Measurements from ENCODE around the gene PAFAH2.
"Not testable (repeated sequence)": the region's sequence is repeated elsewhere in the genome, so short reads cannot be mapped to it uniquely, and the experiment has no call there.

PAFAH2 gene

DNA sequence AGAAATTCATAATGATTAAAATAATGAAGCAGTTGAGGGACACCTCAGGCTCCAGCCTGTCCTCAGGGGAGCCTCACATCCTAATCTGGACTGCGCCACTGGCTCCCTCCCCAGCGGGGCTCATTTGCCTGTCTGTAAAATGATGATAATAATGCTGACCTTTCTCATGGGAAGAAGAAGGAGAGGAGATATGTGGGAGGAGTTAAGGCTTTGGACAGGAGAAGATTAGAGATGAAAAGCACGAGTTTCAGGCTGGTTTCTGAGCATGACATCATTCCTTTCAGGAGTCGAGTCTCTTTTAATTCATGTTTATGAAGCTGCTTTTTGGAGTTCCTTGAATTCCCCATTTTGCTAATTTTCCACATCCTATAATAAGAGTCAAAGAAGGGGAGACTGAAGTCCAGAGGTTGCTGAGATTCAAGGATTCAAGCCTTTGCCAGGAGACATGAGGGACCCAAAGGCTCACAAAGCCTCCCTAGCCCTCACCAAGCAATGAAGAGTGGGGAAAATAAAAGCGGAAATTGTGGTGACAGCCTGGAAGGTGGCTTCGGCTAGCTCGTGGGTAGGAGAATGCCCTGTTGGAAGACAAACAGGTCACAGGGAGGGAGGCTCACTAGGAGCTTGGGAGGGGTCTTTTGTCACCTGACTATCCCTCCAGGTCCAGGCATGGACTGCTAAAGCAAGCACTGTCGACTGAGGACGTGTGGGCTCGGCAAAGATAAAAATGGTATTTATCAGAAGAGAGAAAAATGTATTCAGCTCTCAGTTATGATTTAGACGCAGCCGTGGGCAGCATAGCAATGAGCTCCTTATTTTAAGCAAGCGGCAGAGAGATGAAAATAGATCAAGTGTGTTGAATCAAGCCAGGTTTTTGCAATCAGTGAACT, 64.1 kb downstream of the PAFAH2 start:
- Histone ChIP-seq H3K27ac (ENCODE audit: insufficient read depth, low read depth, low read length, poor library complexity, severe bottlenecking) (no peak overlapping the region), H3K36me3 (ENCODE audit: control insufficient read depth, insufficient read depth, low read length) (no peaks in the 10 kb centered on the region), H3K9me3 (ENCODE audit: control insufficient read depth, low read length) (no peaks in the 10 kb centered on the region), H3K4me3 (ENCODE audit: insufficient read depth, low read depth, low read length) (no peak overlapping the region), H3K27me3 (ENCODE audit: control insufficient read depth, insufficient read depth, low read length, poor library complexity, severe bottlenecking) (no peaks in the 10 kb centered on the region), H3K4me1 (ENCODE audit: control insufficient read depth, insufficient read depth, low read length) (peaks cover 1% of the 10 kb centered on the region)
- 77 to 78% methylated on average over 13 of the region's 13 CpGs for WGBS, 2 experiments

DNA sequence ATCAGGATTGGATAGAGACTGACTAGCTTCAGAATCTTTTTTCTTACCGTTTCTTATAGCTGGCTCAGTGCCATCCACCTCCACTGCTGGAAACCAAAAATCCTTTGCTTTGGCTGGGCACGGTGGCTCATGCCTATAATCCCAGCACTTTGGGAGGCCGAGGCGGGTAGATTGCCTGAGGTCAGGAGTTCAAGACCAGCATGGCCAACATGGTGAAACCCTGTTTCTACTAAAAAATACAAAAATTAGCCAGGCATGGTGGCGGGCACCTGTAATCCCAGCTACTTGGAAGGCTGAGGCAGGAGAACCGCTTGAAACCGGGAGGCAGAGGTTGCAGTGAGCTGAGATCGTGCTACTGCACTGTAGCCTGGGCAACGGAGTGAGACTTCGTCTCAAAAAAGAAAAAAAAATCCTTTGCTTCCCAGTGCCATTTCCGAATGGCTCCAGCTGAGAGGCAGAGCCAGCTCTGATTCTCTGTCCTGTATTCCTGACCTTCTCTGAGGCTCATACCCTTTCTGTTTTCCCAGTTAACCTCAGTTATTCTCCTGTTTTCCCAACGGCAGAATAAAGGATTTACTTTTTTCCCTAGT, 65.0 kb downstream of the PAFAH2 start:
- not testable (repeated sequence) for H3K4me3 ChIP-seq (ENCODE audit: insufficient read depth, low read depth, low read length); H3K36me3 ChIP-seq (ENCODE audit: control insufficient read depth, insufficient read depth, low read length); H3K4me1 ChIP-seq (ENCODE audit: control insufficient read depth, insufficient read depth, low read length); H3K27me3 ChIP-seq (ENCODE audit: control insufficient read depth, insufficient read depth, low read length, poor library complexity, severe bottlenecking); H3K9me3 ChIP-seq (ENCODE audit: control insufficient read depth, low read length); H3K27ac ChIP-seq (ENCODE audit: insufficient read depth, low read depth, low read length, poor library complexity, severe bottlenecking)
- 88 to 93% methylated on average over 12 of the region's 12 CpGs for WGBS, 2 experiments

DNA sequence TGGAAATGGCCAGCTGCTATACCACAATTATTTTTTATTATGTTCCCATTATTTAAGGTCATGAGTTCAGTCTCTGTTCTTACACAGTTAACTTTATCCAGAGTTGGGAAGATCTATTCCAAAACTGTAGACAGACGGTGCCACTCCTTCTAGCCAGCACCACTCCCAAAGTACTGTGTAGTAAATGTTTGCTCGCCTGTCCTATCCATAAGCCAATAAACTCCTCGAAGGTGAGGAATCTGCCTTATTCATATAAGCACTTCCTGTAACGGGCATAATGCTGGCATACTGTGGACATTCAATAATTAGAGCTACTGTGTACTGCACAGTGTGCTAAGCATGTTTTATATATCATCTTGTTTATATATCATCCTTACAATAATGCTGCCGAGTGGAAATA, 65.5 kb downstream of the PAFAH2 start:
- H3K27ac ChIP-seq (ENCODE audit: insufficient read depth, low read depth, low read length, poor library complexity, severe bottlenecking) = no peak overlapping the region
- peaks cover 15% of the 10 kb centered on the region for H3K4me1 ChIP-seq (ENCODE audit: control insufficient read depth, insufficient read depth, low read length)
- H3K9me3 ChIP-seq (ENCODE audit: control insufficient read depth, low read length) = no peaks in the 10 kb centered on the region
- H3K4me3 ChIP-seq (ENCODE audit: insufficient read depth, low read depth, low read length) = no peak overlapping the region
- H3K27me3 ChIP-seq (ENCODE audit: control insufficient read depth, insufficient read depth, low read length, poor library complexity, severe bottlenecking) = no peaks in the 10 kb centered on the region
- H3K36me3 ChIP-seq (ENCODE audit: control insufficient read depth, insufficient read depth, low read length) = no peaks in the 10 kb centered on the region
- 88 to 97% methylated on average over 4 to 5 of the region's 5 CpGs for WGBS, 2 experiments

DNA sequence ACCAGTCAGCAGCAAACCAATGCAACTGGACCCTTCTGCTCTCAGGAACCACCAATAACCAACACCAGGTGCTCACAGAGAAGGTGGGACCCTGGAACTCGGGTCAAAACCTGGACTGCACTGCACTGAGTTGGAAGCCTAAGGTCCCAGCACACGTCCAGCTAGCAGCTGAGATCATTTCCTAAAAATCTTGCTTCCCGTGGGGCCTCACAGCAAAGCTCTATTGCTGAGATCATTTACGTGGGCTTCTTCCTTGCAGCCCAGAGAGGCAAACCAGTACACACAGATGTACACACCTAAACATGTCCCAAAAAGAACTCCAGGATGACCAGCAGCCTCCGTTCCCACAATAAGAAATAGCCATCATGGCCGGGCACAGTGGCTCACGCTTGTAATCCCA, 68.8 kb downstream of the PAFAH2 start:
- 91 to 93% methylated on average over 7 of the region's 7 CpGs for WGBS, 2 experiments
- Histone ChIP-seq H3K36me3 (ENCODE audit: control insufficient read depth, insufficient read depth, low read length) (no peaks in the 10 kb centered on the region), H3K4me3 (ENCODE audit: insufficient read depth, low read depth, low read length) (no peak overlapping the region), H3K27ac (ENCODE audit: insufficient read depth, low read depth, low read length, poor library complexity, severe bottlenecking) (no peak overlapping the region), H3K4me1 (ENCODE audit: control insufficient read depth, insufficient read depth, low read length) (peaks cover 27% of the 10 kb centered on the region), H3K9me3 (ENCODE audit: control insufficient read depth, low read length) (no peaks in the 10 kb centered on the region), H3K27me3 (ENCODE audit: control insufficient read depth, insufficient read depth, low read length, poor library complexity, severe bottlenecking) (peaks cover 5% of the 10 kb centered on the region)

DNA sequence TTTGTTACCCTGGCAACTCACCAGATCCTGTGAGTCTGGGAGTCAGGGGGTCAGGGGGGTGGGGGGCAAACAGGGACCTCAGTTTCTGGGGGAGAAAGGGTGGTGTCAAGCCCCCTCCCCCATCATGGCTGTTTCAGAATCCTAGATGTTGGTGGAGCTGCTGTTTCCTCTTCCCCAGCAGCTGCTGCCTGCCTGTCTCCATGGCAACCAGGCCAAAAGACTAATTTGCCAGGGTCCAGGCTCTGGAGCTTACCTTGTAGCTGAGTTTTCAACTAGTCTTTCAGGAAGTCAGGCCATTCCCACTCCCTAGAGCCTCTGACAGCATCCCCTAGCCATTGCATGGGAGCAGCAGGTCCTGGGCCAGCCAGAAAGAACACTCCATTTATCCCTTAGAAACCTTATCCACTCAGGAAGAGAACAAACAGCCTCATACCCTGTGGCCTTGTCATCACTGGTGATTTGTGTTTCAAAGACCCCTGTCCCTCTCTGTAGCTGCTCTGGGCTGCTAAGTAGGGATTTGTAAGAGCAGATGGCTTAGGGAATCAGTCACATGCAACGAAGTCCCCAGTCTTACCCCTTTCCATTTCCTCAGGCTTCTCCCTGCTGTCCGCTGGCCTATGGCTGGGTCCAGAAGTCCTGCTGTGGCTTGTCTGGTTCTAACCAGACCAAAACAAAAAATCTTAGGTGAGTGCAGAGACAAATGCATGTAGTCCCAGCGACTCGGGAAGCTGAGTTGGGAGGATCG, 70.2 kb downstream of the PAFAH2 start:
- no peaks in the 10 kb centered on the region for H3K9me3 ChIP-seq (ENCODE audit: control insufficient read depth, low read length)
- H3K27me3 ChIP-seq (ENCODE audit: control insufficient read depth, insufficient read depth, low read length, poor library complexity, severe bottlenecking) = peaks cover 18% of the 10 kb centered on the region
- H3K4me3 ChIP-seq (ENCODE audit: insufficient read depth, low read depth, low read length) = no peak overlapping the region
- H3K36me3 ChIP-seq (ENCODE audit: control insufficient read depth, insufficient read depth, low read length) = no peaks in the 10 kb centered on the region
- peak overlapping the region; percentile 85 for H3K27ac ChIP-seq (ENCODE audit: insufficient read depth, low read depth, low read length, poor library complexity, severe bottlenecking)
- 77 to 87% methylated on average over 5 of the region's 5 CpGs for WGBS, 2 experiments
- H3K4me1 ChIP-seq (ENCODE audit: control insufficient read depth, insufficient read depth, low read length) = peaks cover 33% of the 10 kb centered on the region

DNA sequence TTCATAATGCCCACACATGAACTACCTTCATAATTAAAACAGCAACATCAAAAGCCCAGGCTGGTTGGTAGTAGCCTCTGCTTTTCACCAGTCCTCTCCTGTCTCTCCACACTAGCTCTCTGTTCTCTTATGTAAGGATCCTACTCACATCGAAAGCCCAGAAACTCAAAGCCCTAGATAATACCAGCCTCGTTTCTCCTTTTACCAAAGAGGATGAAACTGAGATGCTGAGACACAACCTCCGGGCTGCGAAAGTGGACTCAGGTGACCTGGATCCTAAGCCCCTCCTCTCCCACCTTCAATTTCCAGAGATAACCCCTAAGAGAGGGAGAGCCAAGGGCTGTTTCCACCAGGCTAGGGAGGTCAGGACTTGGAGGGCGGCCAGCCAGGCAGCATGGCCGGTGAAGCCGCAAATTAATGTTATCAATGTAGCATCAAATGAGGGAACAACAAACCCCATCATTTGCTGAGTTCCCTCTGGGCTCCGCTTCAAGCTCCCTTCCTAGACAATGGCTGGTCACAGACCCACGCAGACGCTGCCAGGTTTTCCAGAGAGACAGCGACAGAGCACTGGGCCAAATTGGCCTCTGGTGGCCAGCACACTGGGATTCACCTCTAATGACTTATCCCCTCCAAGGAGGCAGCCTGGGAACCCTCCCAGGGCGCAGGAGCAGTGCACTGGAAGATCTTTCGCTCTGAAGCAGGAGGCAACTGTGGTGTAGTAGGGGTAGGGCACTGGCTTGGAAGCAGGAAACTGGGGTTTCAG, 70.9 kb downstream of the PAFAH2 start:
- Histone ChIP-seq H3K36me3 (ENCODE audit: control insufficient read depth, insufficient read depth, low read length) (no peaks in the 10 kb centered on the region), H3K27ac (ENCODE audit: insufficient read depth, low read depth, low read length, poor library complexity, severe bottlenecking) (peak overlapping the region; percentile 85), H3K9me3 (ENCODE audit: control insufficient read depth, low read length) (no peaks in the 10 kb centered on the region), H3K4me1 (ENCODE audit: control insufficient read depth, insufficient read depth, low read length) (peaks cover 36% of the 10 kb centered on the region), H3K27me3 (ENCODE audit: control insufficient read depth, insufficient read depth, low read length, poor library complexity, severe bottlenecking) (peaks cover 26% of the 10 kb centered on the region), H3K4me3 (ENCODE audit: insufficient read depth, low read depth, low read length) (no peak overlapping the region)
- WGBS, 2 experiments = 73 to 78% methylated on average over 13 of the region's 13 CpGs

DNA sequence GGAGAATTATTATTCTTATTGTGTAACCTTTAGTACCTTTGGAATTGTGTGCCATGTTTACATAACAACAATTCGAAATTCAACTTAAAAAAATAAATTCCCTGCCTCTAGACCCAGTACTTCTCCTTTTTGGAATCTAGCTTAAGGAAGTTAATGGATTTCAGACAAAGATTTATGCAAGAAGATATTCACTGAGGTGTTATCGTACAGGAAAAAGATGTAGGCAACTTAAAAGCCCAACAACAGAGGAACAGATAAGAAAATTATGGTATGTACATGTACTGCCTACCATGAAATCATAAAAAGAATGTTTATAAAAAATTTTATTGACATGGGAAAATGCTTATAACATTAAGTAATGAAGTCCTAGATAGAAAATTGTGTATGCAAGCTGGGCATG, 73.4 kb downstream of the PAFAH2 start:
- Histone ChIP-seq H3K27me3 (ENCODE audit: control insufficient read depth, insufficient read depth, low read length, poor library complexity, severe bottlenecking) (peaks cover 28% of the 10 kb centered on the region), H3K4me1 (ENCODE audit: control insufficient read depth, insufficient read depth, low read length) (peaks cover 36% of the 10 kb centered on the region), H3K9me3 (ENCODE audit: control insufficient read depth, low read length) (no peaks in the 10 kb centered on the region), H3K27ac (ENCODE audit: insufficient read depth, low read depth, low read length, poor library complexity, severe bottlenecking) (no peak overlapping the region), H3K4me3 (ENCODE audit: insufficient read depth, low read depth, low read length) (no peak overlapping the region), H3K36me3 (ENCODE audit: control insufficient read depth, insufficient read depth, low read length) (no peaks in the 10 kb centered on the region)
- WGBS, 2 experiments = 100% methylated on average over 1 to 2 of the region's 2 CpGs

DNA sequence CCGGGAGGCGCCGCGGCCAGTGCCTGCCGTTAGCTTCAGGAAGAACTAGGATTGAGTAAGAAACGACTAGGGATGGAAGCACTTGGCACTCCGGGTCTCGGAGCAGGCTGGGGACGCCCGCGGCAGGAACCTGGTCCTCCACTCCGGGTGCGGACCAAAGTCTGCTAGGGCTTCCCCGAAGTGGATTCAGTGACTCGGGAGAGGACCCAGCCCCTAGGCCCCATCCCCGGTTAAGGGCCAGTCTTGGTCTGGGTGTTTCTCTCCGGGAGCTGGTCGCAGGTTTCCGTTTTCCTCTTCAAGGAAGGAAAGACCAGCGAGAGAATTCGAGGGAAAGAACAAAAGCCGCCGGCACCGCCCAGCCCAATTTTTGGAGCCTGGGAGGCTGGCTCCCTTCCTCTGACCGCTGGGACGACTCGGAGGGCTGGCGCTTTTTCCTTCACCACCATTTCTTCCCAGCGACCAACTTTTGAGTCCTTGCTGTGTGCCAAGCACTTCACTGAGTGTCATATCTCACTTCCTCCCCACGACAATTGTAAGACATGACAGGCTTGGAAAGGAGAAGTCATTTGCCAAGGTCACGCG, 74.8 kb downstream of the PAFAH2 start:
- no peak overlapping the region for H3K27ac ChIP-seq (ENCODE audit: insufficient read depth, low read depth, low read length, poor library complexity, severe bottlenecking)
- peaks cover 28% of the 10 kb centered on the region for H3K4me1 ChIP-seq (ENCODE audit: control insufficient read depth, insufficient read depth, low read length)
- H3K4me3 ChIP-seq (ENCODE audit: insufficient read depth, low read depth, low read length) = peak overlapping the region; percentile 48
- WGBS, 2 experiments = 1% methylated on average over 32 of the region's 32 CpGs
- H3K9me3 ChIP-seq (ENCODE audit: control insufficient read depth, low read length) = no peaks in the 10 kb centered on the region
- H3K36me3 ChIP-seq (ENCODE audit: control insufficient read depth, insufficient read depth, low read length) = no peaks in the 10 kb centered on the region
- H3K27me3 ChIP-seq (ENCODE audit: control insufficient read depth, insufficient read depth, low read length, poor library complexity, severe bottlenecking) = peaks cover 28% of the 10 kb centered on the region

DNA sequence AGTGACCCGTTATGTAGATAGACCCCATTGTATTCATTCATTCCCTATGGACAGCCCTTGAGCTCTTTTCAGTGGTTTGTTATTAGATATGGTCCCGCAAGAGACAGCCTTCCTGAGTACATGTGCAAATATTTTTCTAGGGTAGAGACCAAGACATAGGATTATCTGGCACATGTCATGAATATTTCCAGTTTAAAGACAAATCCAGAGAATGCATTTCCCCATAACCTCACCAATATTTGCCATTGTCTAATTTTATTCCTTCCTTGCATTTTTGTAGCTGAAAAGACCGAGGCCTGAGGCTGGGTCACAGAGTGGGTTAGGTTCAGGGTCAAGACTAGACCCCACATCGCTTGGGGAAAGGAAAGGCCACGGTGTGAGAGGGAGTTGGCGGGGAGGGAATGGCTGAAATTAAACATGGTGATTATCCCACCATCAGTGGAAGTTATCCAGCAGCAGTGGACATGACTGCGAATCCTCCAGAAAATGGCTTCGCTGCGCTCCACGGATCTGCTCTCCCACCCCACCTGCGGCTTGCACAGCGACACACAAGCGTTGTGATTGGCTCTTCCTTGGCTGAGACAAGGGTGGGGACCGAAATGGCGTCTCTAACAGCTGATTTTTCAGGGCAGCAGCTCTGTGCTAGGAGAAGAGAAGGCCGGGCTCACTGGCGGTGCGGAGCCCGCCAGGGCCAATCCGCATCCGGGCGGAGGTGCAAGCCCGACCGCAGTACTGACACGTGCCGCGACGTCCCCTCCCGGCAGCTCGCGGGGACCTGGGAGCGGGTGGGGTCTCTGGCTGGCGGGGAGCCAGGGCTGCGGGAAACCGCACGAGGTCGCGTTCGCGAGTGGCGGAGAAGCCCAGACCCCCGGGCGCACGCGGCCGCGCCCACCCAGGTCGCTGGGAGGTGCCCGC, 75.5 kb downstream of the PAFAH2 start:
- peaks cover 21% of the 10 kb centered on the region for H3K4me1 ChIP-seq (ENCODE audit: control insufficient read depth, insufficient read depth, low read length)
- no peaks in the 10 kb centered on the region for H3K36me3 ChIP-seq (ENCODE audit: control insufficient read depth, insufficient read depth, low read length)
- H3K9me3 ChIP-seq (ENCODE audit: control insufficient read depth, low read length) = no peaks in the 10 kb centered on the region
- WGBS, 2 experiments = 9% methylated on average over 49 of the region's 49 CpGs
- H3K27ac ChIP-seq (ENCODE audit: insufficient read depth, low read depth, low read length, poor library complexity, severe bottlenecking) = no peak overlapping the region
- peak overlapping the region; percentile 48 for H3K4me3 ChIP-seq (ENCODE audit: insufficient read depth, low read depth, low read length)
- H3K27me3 ChIP-seq (ENCODE audit: control insufficient read depth, insufficient read depth, low read length, poor library complexity, severe bottlenecking) = peaks cover 28% of the 10 kb centered on the region
